ENCODE data around the gene SUPT20HL1.

DNA sequence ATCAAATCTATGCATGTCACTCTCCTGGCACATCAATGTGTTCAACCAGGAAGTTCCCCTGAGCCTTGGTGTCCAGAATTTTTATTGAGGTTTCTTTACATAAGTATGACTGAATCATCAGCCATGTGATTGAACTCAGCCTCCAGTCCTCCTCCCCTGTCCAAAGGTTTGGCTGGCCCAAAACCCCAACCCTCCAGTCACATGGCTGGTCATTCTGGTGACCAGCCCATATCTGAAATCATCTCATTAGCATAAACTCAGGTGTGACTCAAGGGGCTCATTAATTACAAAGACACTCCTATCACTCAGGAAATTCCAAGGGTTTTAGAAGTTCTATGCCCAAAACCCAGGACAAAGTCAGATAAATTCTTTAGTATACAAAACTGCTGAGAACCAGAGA, 26.0 kb upstream of the SUPT20HL1 start:
- TF ChIP-seq, protein P1, sequence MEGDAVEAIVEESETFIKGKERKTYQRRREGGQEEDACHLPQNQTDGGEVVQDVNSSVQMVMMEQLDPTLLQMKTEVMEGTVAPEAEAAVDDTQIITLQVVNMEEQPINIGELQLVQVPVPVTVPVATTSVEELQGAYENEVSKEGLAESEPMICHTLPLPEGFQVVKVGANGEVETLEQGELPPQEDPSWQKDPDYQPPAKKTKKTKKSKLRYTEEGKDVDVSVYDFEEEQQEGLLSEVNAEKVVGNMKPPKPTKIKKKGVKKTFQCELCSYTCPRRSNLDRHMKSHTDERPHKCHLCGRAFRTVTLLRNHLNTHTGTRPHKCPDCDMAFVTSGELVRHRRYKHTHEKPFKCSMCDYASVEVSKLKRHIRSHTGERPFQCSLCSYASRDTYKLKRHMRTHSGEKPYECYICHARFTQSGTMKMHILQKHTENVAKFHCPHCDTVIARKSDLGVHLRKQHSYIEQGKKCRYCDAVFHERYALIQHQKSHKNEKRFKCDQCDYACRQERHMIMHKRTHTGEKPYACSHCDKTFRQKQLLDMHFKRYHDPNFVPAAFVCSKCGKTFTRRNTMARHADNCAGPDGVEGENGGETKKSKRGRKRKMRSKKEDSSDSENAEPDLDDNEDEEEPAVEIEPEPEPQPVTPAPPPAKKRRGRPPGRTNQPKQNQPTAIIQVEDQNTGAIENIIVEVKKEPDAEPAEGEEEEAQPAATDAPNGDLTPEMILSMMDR (IDR thresholded peaks at IDR 0.05): no peak
- TF ChIP-seq POLR2A (IDR thresholded peaks at IDR 0.05): no peak

Measured in testis (tissue), 2 donors.